GM18517 (cell line): ENCODE results near the gene ITK.
"Not testable (repeated sequence)": the region's sequence is repeated elsewhere in the genome, so short reads cannot be mapped to it uniquely, and the experiment has no call there.

Source experiments
- ATAC-seq: cut with Tn5 transposase; IDR thresholded peaks from one replicate; pipeline ENCODE4 v1.9.1; 2021; ENCODE audit warnings: mild to moderate bottlenecking, moderate library complexity; ENCODE audit not compliant: unreplicated experiment

Gene ITK

DNA sequence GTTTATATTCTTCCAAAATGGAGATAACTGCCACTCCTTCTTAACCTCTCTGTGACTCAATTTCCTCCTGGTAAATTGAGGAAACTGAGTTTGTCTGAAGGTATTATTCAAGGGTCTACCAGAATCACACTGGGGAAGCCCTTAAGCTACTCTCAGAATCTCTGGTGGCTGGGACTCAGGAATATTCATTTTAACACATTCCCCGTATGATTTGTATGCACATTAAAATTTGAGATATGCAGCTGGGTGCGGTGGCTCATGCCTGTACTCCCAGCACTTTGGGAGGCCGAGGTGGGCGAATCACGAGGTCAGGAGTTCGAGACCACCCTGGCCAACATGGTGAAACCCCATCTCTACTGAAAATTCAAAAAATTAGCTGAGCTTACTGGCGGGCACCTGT is 64.1 kb downstream of the ITK start:
- ATAC-seq: not testable (repeated sequence)

DNA sequence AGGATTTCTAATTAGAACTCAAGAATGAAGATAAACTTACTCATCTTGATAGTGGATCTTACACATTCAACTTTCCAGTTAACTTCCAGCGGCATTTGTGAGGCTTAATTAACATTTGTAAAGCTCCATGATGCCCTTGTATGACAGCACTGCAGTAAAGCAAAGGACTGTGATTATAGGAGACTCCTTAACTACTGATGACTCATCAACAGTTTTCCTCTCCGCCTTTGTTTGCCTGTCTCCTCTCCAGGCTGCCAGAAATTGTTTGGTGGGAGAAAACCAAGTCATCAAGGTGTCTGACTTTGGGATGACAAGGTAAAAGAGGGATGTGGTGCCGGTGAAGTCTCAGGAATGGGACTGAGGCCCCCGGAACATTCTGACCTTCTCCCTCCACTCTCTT is 64.8 kb downstream of the ITK start:
- no peak for ATAC-seq

DNA sequence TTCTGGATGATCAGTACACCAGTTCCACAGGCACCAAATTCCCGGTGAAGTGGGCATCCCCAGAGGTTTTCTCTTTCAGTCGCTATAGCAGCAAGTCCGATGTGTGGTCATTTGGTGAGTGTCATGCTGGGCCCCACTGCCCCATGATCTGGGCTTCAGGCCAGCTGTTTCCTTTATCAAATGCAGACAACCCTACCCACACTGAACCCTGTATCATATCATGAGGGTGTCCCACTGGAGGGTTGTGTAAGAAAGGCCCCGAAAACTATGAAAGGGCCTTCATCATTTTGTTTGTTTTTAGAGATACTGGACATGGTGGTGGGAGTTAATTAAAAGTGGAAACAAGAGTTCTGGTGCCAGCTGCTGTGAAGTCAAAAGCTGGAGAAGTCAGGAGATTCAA is 65.2 kb downstream of the ITK start:
- ATAC-seq: no peak

- no peak for ATAC-seq
These were observed 66.6 kb downstream of the ITK start for GRCh38 chr5:157247267-157247666.

- no peak for ATAC-seq
These were observed 68.3 kb downstream of the ITK start for GRCh38 chr5:157248821-157249470.

- peak; percentile 87 for ATAC-seq
These were observed 72.2 kb downstream of the ITK start for GRCh38 chr5:157252711-157253465.

DNA sequence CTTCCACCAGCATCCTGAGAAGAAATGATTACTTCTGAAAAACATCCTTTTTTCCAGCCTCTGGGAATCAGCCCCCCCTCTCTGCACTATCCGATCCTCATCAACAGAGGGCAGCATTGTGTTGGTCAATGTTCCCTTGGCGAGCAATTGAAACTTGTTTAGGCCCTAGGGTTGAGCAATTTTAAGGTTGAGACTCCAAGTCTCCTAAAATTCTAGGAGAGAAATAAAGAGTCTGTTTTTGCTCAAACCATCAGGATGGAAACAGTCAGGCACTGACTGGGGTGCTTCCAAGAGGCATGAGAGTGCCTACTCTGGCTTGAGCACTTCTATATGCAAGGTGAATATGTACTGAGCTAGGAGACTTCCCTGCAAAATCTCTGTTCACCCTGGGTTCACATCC is 72.9 kb downstream of the ITK start:
- ATAC-seq: peak; percentile 49

DNA sequence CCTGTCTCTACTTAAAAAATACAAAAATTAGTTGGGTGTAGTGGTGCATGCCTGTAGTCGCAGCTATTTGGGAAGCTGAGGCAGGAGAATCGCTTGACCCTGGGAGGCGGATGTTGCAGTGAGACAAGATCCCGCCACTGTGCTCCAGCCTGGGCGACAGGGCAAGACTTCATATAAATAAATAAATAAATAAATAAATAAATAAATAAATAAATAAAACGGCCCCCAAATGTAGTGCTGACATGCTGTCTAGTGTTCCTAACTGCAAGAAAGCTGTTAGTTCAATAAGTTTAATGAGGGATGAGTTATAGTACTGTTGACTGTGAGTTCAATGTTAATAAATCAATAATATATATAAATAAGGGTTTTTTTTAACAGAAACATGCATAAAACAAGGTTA is 77.8 kb downstream of the ITK start:
- no peak for ATAC-seq

GRCh38 chr5:157259699-157260098 is 79.1 kb downstream of the ITK start:
- ATAC-seq: no peak

- ATAC-seq: no peak
These were observed 83.0 kb downstream of the ITK start for GRCh38 chr5:157263496-157264090.

DNA sequence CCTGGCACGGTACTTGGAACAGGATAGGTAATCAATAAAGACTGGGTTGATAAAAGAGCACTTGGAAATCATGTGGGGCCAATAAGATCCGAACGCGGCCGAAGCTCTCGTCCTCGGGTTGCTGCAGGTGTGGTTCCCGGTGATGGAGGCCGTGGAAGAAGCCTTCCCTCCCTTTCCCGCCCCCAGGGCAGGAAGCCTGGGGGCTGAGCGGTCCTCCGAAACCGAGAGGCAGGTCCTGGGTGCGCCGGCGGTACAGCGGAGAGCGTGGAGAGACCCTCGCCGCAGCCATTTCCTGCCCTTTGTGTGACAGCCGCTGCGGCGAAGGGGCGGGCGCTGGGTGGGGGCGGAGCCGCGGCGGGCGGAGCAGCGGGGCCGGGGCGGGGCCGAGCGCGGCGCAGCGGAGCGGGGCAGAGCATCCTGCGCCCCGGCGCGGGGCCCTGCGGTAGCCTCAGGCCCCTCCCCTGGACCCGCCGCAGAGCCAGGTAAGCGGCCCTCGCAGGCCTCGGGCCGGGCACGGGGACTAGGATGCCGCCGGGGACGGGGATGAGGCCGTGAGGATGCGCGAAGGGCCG is 85.2 kb downstream of the ITK start, which contains the start of gene CYFIP2:
CYFIP2 (plus strand) TSS at position 410 of the 572 bp plus-strand sequence. CDS start 19,239 bp downstream, outside the sequence.
- ATAC-seq: peak; percentile 82

DNA sequence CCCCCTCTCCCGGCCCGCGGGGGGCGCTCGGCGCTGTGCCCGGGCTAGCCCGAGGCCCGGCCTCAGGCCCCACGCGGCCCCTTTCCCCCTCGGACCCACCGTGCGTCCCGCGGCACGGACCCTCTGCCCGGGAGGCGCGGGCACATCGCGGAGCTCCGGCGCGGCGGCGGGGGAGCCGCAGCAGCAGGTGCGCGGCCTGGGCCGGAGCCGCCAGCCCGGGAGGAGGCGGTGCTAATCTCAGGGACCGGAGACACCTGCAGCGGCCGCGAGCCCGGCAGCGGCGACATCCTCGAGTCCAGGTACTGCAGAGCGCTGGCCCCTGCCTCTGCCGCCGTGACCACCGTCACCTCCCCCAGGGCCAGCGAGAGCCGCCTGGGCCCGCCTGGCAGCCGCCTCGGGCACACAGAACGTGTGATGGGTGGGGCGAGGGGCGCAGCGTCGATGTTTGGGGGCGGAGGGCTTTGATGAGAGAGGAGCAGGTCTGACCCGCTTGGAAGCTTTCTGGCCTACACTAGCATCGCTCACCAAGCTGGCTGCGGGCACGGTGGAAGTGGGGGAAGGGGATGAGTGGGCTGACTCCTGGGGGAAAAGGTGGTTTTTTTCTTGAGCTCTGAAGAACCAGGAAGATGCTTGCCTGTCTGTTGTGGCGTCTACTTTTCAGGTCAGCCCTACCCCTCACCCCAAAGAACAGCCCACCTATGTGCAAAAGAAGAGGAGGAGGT is 85.8 kb downstream of the ITK start:
- peak; percentile 50 for ATAC-seq

GRCh38 chr5:157267025-157267424 is 86.4 kb downstream of the ITK start:
- ATAC-seq: no peak

DNA sequence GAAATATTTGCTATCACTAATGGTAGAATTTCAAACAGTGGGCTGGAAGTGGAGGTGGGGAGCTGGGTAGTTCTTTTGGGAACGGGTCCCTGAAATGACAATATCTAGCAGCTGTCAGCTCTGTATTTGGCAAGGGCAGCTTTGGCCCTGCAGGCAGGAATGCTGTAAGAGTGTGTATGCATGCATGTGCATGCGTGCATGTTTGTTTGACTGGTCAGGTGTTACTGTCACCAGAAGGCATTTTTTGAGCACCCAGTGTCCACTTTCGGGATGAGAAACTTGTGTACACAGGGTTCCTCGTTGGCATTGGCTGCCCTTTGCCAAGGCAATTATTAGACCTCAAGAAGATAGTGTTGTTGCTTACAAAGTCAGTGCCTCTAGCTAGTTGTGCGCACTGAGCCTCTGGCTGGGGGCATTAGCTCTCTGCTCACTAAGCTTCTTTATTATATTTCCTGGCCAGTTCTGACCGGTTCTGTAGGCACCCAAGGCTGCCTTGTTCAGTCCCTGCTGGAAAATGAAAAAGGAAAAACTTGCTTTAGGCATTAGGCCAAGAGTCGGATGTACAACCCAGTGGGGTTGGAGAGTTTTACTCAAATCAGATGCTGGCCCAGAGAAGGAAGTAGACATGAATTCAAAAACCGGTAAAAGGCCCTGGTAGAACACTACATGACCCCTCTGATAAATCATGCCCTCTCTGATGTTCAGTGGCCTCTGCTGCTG is 87.3 kb downstream of the ITK start:
- ATAC-seq: no peak

DNA sequence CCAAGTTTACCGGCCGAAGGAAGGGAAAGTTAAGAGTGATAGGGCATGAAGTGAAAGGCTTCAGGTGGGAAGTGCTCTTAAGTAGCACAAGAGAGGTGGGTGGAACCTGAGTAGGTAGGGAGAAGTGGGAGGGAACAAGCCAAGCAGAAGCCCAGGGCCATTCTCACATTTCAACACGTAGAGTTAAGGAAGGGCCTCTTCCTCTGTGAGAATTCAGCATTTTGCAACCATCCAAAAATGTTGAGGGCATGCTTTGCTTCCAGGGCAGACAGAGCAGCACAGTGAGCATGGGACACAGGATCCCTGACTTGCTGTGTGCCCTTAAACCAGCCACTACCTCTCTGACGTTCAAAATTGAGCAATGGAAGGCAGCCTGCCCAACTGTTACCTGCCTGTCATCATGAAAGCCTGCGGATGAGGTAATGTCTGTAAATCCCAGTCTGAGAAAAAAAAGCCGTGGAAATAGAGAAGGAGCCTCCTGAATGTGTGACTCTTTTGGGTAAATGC is 88.6 kb downstream of the ITK start:
- no peak for ATAC-seq

- no peak for ATAC-seq
These were observed 89.2 kb downstream of the ITK start for GRCh38 chr5:157269761-157270272.

DNA sequence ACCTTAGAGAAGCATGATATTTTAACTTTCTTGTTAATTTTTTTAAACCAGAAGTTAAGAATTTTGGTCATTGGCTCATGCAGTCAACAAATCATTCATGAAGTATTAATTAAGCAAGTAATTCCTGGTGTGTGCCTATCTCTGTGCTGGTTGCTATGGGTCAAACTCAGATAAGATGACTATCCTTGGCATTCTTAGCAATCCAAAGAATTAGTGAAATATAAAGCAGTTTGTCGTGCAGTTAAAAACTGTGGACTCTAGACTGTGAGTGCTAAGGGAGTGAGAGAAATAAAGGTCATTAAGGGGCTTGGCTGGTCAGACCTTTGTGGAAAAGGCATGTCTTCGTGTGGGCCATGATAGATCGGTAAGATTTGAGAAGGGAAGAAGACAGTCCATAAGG is 90.1 kb downstream of the ITK start:
- no peak for ATAC-seq

GRCh38 chr5:157271740-157272271 is 91.2 kb downstream of the ITK start:
- ATAC-seq: peak; percentile 85

DNA sequence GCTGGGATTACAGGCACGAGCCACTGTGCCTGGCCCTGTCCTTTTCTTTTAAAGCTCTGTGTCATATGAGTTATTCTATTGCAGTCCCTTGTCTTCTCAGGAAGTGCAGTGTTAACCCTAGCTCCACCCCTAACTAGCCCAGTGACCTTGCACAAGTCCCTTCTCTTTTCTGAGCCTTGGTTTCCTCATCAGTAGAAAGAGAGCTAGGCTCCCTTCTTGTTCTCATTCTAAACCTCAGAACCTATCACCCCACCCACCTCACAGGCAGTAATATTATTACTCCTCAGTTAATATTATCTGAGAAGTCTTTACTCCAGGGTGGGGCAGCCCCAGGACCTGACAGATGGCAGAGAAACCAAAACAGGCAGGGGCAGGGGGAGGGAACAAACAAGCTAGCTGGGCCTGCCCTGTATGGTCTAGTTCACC is 92.5 kb downstream of the ITK start:
- peak; percentile 63 for ATAC-seq

DNA sequence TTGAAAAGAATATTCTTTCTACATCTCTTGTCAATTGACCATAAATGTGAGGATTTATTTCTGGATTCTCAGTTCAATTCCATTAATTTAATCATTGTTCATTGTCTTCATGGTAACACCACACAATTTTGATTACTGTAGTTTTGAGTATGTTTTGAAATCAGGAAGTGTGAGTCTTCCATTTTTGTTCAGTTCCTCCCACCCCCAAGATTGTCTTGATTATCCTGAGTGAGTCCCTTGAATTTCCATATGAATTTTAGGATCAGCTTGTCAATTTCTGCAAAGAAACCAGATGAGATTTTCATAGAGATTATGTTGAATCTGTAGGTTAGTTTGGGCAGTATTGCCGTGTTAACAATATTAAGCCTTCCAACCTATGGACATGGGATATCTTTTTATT is 94.8 kb downstream of the ITK start:
- ATAC-seq: no peak
